ENCODE data around the gene EPS15.
A peak's percentile ranks its signal among the peaks of the same experiment; 100 is the strongest.

The EPS15 gene

GRCh38 chr1:51310871-51311613, 208.0 kb downstream of the EPS15 start:
- Histone ChIP-seq H3K9me3 (ENCODE audit: control insufficient read depth, insufficient read depth, low read depth, low read length) (no peaks in the 10 kb centered on the region), H3K36me3 (ENCODE audit: control insufficient read depth in 2 of 2, insufficient read depth in 1 of 2, low read length in 2 of 2) (peaks cover 0 to 40% of the 10 kb centered on the region in 2 experiments; a peak in 1 of 3 replicates), H3K27ac (ENCODE audit: extremely low read depth, low read depth, low read length) (no peak overlapping the region), H3K4me3 (ENCODE audit: low read depth, low read length) (no peak overlapping the region), H3K4me1 (ENCODE audit: control insufficient read depth, insufficient read depth, low read length) (no peaks in the 10 kb centered on the region)
- ChIA-PET CTCF (no interaction called here), POLR2A (no interaction called here)
- no peak for TF ChIP-seq ZNF398 (tag by site-specific recombination; IDR thresholded peaks at IDR 0.05)
- TF ChIP-seq ZNF394 (tag by site-specific recombination; IDR thresholded peaks at IDR 0.05; ENCODE audit: borderline replicate concordance), result no peak
- TF ChIP-seq ZNF658 (tag by site-specific recombination; IDR thresholded peaks at IDR 0.05), result no peak
- TF ChIP-seq ZNF184 (tag by site-specific recombination; IDR thresholded peaks at IDR 0.05), result no peak
- no peak for TF ChIP-seq ZSCAN4 (tag by site-specific recombination; IDR thresholded peaks at IDR 0.05)
- TF ChIP-seq ZNF426 (tag by site-specific recombination; IDR thresholded peaks at IDR 0.05), result no peak

GRCh38 chr1:51309291-51309690, 209.8 kb downstream of the EPS15 start:
- ChIA-PET POLR2A (no interaction called here), CTCF (interaction anchor here (0.7 kb wide), 1 partner anchor 92 kb away, joined by 3 read pairs; no protein-coding TSS in a partner anchor)
- Histone ChIP-seq H3K27ac (ENCODE audit: extremely low read depth, low read depth, low read length) (no peak overlapping the region), H3K4me3 (ENCODE audit: low read depth, low read length) (no peak overlapping the region), H3K4me1 (ENCODE audit: control insufficient read depth, insufficient read depth, low read length) (no peaks in the 10 kb centered on the region), H3K36me3 (ENCODE audit: control insufficient read depth in 2 of 2, insufficient read depth in 1 of 2, low read length in 2 of 2) (peaks cover 0 to 46% of the 10 kb centered on the region in 2 experiments; a peak in 1 of 3 replicates), H3K9me3 (ENCODE audit: control insufficient read depth, insufficient read depth, low read depth, low read length) (no peaks in the 10 kb centered on the region)
- TF ChIP-seq ZNF146 (tag by site-specific recombination; IDR thresholded peaks at IDR 0.05), result no peak

GRCh38 chr1:51308636-51309035, 210.4 kb downstream of the EPS15 start:
- TF ChIP-seq ZSCAN4 (tag by site-specific recombination; IDR thresholded peaks at IDR 0.05) (peak; percentile 68; the same call in 1 of the 2 replicates), ZFP3 (tag by site-specific recombination; IDR thresholded peaks at IDR 0.05; ENCODE audit: low read depth) (peak; percentile 88), ZNF341 (tag by site-specific recombination; IDR thresholded peaks at IDR 0.05; ENCODE audit: low read depth) (peak; percentile 59), SP3 (tag by site-specific recombination; IDR thresholded peaks at IDR 0.05) (no peak), ZNF214 (tag by site-specific recombination; IDR thresholded peaks at IDR 0.05; ENCODE audit: borderline replicate concordance) (no peak)
- H3K4me3 ChIP-seq (ENCODE audit: low read depth, low read length), result no peak overlapping the region
- no peaks in the 10 kb centered on the region for H3K4me1 ChIP-seq (ENCODE audit: control insufficient read depth, insufficient read depth, low read length)
- no peaks in the 10 kb centered on the region for H3K9me3 ChIP-seq (ENCODE audit: control insufficient read depth, insufficient read depth, low read depth, low read length)
- ChIA-PET POLR2A (no interaction called here), CTCF (no interaction called here)
- peaks cover 0 to 46% of the 10 kb centered on the region in 2 experiments; a peak in 1 of 3 replicates for H3K36me3 ChIP-seq (ENCODE audit: control insufficient read depth in 2 of 2, insufficient read depth in 1 of 2, low read length in 2 of 2)
- no peak overlapping the region for H3K27ac ChIP-seq (ENCODE audit: extremely low read depth, low read depth, low read length)

GRCh38 chr1:51306950-51307349, 212.1 kb downstream of the EPS15 start:
- TF ChIP-seq ZNF37A (tag by site-specific recombination; IDR thresholded peaks at IDR 0.05), result no peak
- TF ChIP-seq ZNF660 (tag by site-specific recombination; IDR thresholded peaks at IDR 0.05), result no peak
- no peak for TF ChIP-seq ZNF610 (tag by site-specific recombination; IDR thresholded peaks at IDR 0.05; ENCODE audit: borderline replicate concordance)
- no peak for TF ChIP-seq ZNF202 (tag by site-specific recombination; IDR thresholded peaks at IDR 0.05; ENCODE audit: borderline replicate concordance)
- peak; percentile 93 for TF ChIP-seq ZNF623 (tag by site-specific recombination; IDR thresholded peaks at IDR 0.05)
- no peak for TF ChIP-seq ZNF600 (tag by site-specific recombination; IDR thresholded peaks at IDR 0.05)
- TF ChIP-seq GLIS1 (tag by site-specific recombination; IDR thresholded peaks at IDR 0.05), result peak; percentile 79
- no peak for TF ChIP-seq KLF7 (tag by site-specific recombination; IDR thresholded peaks at IDR 0.05; ENCODE audit: borderline replicate concordance)
- CTCF ChIA-PET, result interaction anchor here (1.7 kb wide), 1 partner anchor 118 kb away, joined by 3 read pairs; no protein-coding TSS in a partner anchor
- no peak overlapping the region for H3K27ac ChIP-seq (ENCODE audit: extremely low read depth, low read depth, low read length)

More at GRCh38 chr1:51306950-51307349, 212.1 kb downstream of the EPS15 start:
- POLR2A ChIA-PET, result no interaction called here
- peaks cover 0 to 41% of the 10 kb centered on the region in 2 experiments; a peak in 1 of 3 replicates for H3K36me3 ChIP-seq (ENCODE audit: control insufficient read depth in 2 of 2, insufficient read depth in 1 of 2, low read length in 2 of 2)
- no peaks in the 10 kb centered on the region for H3K9me3 ChIP-seq (ENCODE audit: control insufficient read depth, insufficient read depth, low read depth, low read length)
- no peak overlapping the region for H3K4me3 ChIP-seq (ENCODE audit: low read depth, low read length)
- H3K4me1 ChIP-seq (ENCODE audit: control insufficient read depth, insufficient read depth, low read length), result no peaks in the 10 kb centered on the region
